A549 treated with CpdA at 1 μM for 4 hours (cell line): ENCODE results near the gene DYRK1A. TPM values are rescaled to one million over a fixed set of nuclear protein-coding genes. Genes with fewer than 3 reads are reported as not detected.

Experiments
- total RNA-seq: library from RNA; stranded (reverse); fragments of 200-300 nt; extraction: Qiagen RNA extraction; gene quantifications from 5 replicates; pipeline ENCODE4 v1.2.3, GENCODE V29; 2022; ENCODE audit warnings: low read depth

Gene DYRK1A
- total RNA-seq: 9.7 to 15.7 TPM (median 11.7 TPM) in 5 replicates

GRCh38 chr21:37366482-37367316 is at the start of gene DYRK1A:
Gene DYRK1A (plus strand): TSS chr21:37366773. CDS start chr21:37420375, 53,602 bp downstream.

Other genes with a start within 250 kb of the DYRK1A start
- 26.1 to 29.7 TPM (median 27.9 TPM) in 5 replicates for gene VPS26C, start 99.4 kb upstream of the DYRK1A start, total RNA-seq